ENCODE data around the gene KRTAP10-1. TPM values are rescaled to one million over a fixed set of nuclear protein-coding genes. Genes with fewer than 3 reads are reported as not detected.

Gene KRTAP10-1
- total RNA-seq, 1 experiment from 2014 or later: not detected

GRCh38 chr21:44537930-44538911, 1.8 kb downstream of the KRTAP10-1 start:
- DNase-seq: peak; percentile 24
- no peak overlapping the region for H4K8ac ChIP-seq (replicated peaks; ENCODE audit: insufficient read length, low read depth, low read length)
- H3K14ac ChIP-seq (ENCODE audit: insufficient read depth, low read length): no peak overlapping the region
- H2AK5ac ChIP-seq (ENCODE audit: insufficient read length, low read length): no peak overlapping the region
- H2BK15ac ChIP-seq (ENCODE audit: low read depth, low read length): no peak overlapping the region
- H3K9me3 ChIP-seq (ENCODE audit: control insufficient read depth, low read depth, low read length): no peaks in the 10 kb centered on the region
- no peak overlapping the region for H2BK120ac ChIP-seq (ENCODE audit: low read depth, low read length, poor library complexity, severe bottlenecking)
- H3K23me2 ChIP-seq (ENCODE audit: insufficient read length, low read depth, low read length, poor library complexity, severe bottlenecking): no peaks in the 10 kb centered on the region
- no peak overlapping the region for H3K27ac Mint-ChIP-seq
- no peak overlapping the region for H3K56ac ChIP-seq (ENCODE audit: insufficient read length, low read depth, low read length)
- H3K18ac ChIP-seq (ENCODE audit: insufficient read length, low read depth, low read length): no peak overlapping the region
- no peak overlapping the region for H2AFZ ChIP-seq (ENCODE audit: low read length)
- H3K79me1 ChIP-seq (ENCODE audit: insufficient read depth, low read depth, low read length, poor library complexity, severe bottlenecking): no peaks in the 10 kb centered on the region
- H3K9me3 Mint-ChIP-seq: peaks cover 0 to 5% of the 10 kb centered on the region in 2 experiments; a peak in 2 of 5 replicates
- 0 out of 4 replicates have a peak, but pooled peaks cover 0 to 2% of the 10 kb centered on the region in 2 experiments for H3K4me1 Mint-ChIP-seq
- 0 out of 7 replicates have a peak, but pooled peaks cover 0 to 5% (median 0%) of the 10 kb centered on the region in 3 experiments for H3K36me3 Mint-ChIP-seq (ENCODE audit: insufficient read depth in 1 of 3, low read depth in 3 of 3)
- H4K20me1 ChIP-seq (ENCODE audit: control insufficient read depth, insufficient read depth, insufficient read length): no peaks in the 10 kb centered on the region
- H3K23ac ChIP-seq (ENCODE audit: insufficient read length, low read depth, low read length): no peak overlapping the region
- no peaks in the 10 kb centered on the region for H3K79me2 ChIP-seq (ENCODE audit: insufficient read depth, low read length)
- no peak overlapping the region for H2BK20ac ChIP-seq (ENCODE audit: low read depth, low read length, poor library complexity, severe bottlenecking)
- H3T11ph ChIP-seq (ENCODE audit: low read length): no peak overlapping the region
- H3K9ac ChIP-seq (ENCODE audit: extremely low read depth, insufficient read length, low read length): no peak overlapping the region
- no peak overlapping the region for H4K5ac ChIP-seq (ENCODE audit: insufficient read length, low read depth, low read length)
- H3K4me1 ChIP-seq (ENCODE audit: insufficient read depth, low read length): no peaks in the 10 kb centered on the region; the same call in 1 of the 2 replicates
- no peaks in the 10 kb centered on the region; the same call in 1 of the 2 replicates for H3K27me3 Mint-ChIP-seq (ENCODE audit: low read depth)
- H3K4ac ChIP-seq (ENCODE audit: low read depth, low read length): no peak overlapping the region
- H2BK12ac ChIP-seq (ENCODE audit: insufficient read length, low read depth, low read length): no peak overlapping the region
- no peak for TF ChIP-seq CTCF (conservative IDR thresholded peaks at IDR 0.05)
- H3K4me3 Mint-ChIP-seq: no peak overlapping the region; a peak in 1 of 5 replicates
- H3K4me2 ChIP-seq (ENCODE audit: insufficient read depth, insufficient read length, low read length): no peak overlapping the region
- H3K27ac ChIP-seq (ENCODE audit: insufficient read length, low read depth, low read length): no peak overlapping the region
- no peak overlapping the region for H4K91ac ChIP-seq (ENCODE audit: insufficient read length, low read depth, low read length)
- no peak overlapping the region for H2BK5ac ChIP-seq (ENCODE audit: insufficient read length, low read length)
- no CpG with 5 or more reads among the region's 33 CpGs for WGBS (ENCODE audit: extremely low coverage, insufficient read length, low lambda C conversion rate)
- H3K27me3 ChIP-seq (ENCODE audit: insufficient read depth, low read length): no peaks in the 10 kb centered on the region
